Measurements from ENCODE around the gene ATG4D.

ATG4D gene
- total RNA-seq: 46.7 to 49.7 reads per million in 2 donors

GRCh38 chr19:10543420-10544241 lies at the start of gene ATG4D:
ATG4D (plus strand) TSS chr19:10543904; CDS start chr19:10544091, 187 bp downstream.
- peak; percentile 71 for DNase-seq

- DNase-seq: no peak
Observed at GRCh38 chr19:10497371-10497770, 46.3 kb upstream of the ATG4D start.

DNA sequence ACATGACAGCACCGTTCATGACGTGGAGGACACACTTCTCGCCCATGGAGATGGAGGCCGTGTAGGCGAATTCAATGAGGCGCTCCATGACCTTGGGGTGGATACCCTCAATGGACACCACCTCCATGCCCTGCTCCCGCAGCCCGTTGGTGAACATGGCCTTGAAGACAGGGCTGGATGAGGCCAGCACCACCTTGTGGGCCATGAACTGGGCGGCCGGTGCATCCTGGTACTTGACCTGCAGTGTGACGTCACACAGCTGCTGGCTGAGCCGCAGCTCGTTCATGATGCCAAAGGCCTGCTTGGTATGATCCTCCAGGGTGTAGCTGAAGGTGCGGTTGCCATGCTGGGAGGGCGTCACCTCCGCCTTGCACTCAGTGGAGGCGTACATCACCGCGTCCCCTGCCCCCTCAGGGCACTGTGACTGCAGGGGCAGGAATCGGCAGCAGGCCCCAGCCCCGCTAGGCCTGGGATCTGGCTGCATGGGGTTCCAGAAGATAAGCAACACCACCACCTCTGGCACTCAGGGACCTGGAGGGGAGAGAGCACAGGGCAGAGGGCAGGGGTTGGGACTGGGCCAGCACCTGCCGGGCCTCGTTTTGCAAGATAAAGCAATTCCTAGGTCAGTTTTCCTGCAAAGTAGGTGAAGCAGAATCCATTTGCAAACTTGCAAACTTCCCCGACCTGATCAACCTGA lies 44.0 kb upstream of the ATG4D start:
- DNase-seq: no peak

DNA sequence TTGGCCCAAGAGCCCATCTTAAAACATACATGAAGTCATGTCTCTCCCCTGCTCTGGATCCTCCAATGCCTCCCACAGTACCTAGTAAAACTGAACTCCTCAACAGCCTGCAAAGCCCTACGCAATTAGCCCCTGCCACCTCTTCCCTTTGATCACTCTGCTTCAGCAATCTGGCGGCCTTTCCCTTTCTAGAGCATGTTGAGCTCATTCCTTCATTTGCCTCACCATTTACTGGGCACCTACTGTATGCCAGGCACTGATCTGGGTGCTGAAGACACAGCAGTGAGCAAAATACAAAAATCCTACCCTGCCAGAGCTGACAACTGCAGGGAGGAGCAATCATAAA lies 43.5 kb upstream of the ATG4D start:
- no peak for DNase-seq

DNA sequence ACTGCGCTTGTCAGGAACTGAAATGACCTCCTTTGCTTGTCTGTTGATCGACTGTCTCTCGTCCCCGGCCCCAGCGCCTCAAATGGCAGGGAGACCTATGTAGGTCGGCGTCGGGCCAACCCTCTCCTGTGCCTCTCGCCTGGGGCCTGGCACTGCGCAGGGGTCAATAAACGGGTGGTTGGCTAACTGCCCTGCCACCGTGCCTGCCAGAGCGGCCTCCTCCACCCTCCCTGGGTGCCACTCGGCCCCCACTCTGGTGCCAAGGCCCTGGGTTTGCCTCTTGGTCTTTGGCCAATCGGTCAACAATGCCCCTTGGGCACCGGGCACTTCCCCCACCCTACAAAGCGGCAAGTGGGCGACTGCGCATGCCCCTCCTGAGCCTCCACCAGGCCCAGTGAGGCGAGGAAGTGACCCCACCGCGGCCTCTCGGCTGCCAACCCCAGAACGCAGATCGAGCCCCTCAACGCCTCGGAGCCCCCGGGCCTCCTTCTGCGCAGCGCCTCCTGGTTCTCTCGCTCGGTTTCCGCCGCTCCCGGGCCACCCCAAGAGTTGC lies 41.7 kb upstream of the ATG4D start:
- DNase-seq: no peak

- peak; percentile 82 for DNase-seq
Observed at GRCh38 chr19:10502524-10503001, 41.1 kb upstream of the ATG4D start.

DNA sequence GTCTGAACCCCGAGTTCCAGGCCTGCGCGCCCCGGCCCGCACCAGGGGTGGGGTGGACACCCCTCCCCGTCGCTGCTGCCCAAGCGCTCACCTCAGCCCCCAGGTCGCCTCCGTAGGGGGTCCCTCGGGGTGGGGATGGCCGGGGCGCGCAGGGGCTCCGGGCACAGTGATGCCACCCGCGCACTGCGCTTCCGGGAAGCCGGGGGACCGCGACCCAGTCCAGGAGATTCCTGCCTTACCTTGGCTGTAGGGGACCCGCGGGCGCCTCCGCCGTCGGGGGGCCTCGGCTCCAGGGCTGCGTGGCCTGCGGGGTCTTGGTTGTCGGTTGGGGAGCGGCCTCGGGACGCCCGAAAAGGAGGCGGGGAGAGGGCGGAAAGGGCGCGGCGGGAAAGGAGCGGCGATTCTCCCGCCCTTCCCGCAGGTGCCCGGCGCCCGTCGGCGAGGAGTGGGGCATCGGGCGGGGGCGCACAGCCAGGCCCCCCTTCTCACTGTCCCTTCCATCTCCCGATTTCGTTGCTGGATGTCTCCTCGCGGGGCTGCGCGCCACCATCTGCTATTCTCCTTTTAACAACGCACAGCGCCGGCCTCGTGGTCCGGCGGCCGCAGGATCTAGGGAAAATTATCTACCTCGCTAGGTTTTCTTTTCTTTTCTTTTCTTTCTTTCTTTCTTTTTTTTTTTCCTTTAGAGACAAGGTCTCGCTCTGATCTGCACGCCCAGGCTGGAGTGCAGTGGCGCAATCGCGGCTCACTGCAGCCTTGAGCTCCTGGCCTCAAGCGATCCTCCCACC lies 40.5 kb upstream of the ATG4D start, which contains the start of gene KEAP1:
Gene KEAP1, minus strand, starts transcription at position 355 of the 788 bp plus-strand sequence. CDS start 3,323 bp downstream, outside the sequence.
- DNase-seq: no peak

GRCh38 chr19:10505583-10506229 lies 38.0 kb upstream of the ATG4D start:
- no peak for DNase-seq

DNA sequence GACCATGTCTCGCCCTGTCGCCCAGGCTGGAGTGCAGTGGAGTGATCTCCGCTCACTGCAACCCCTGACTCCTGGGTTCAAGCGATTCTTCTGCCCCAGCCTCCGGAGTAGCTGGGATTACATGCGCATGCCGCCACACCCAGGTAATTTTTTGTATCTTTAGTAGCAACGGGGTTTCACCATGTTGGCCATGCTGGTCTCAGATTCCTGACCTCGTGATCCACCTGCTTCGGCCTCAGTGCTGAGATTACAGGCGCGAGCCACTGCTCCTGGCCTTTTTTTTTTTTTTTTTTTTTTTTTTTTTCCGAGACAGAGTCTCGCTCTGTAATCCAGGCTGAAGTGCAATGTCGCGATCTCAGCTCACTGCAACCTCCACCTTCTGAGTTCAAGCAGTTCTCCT lies 35.7 kb upstream of the ATG4D start:
- no peak for DNase-seq

- DNase-seq: no peak
Observed at GRCh38 chr19:10508707-10509106, 35.0 kb upstream of the ATG4D start.

DNA sequence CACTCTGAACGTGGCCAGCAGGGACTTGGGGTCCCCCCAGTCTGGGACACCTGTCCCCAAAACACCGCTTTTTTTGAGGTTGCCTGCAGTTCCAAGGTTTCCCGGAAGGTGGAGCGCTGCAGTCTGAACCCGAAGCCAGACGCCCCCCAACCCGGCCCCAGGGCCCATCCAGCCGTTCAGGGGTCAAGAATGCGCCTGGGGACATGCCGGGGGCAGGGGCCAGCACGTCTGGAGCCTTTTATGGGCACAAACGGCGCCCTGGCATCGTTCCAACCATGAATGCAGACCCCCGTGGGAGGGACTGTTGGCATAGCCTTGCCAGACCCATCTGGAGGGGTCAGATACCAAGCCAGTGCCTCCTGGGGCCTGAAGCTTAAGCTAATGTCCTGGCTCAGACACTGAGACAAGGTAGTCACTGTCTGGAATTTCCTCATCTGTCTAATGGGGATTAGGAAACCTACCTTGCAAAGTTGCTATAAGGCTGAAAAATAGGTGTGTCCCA lies 33.4 kb upstream of the ATG4D start:
- no peak for DNase-seq

GRCh38 chr19:10513223-10513622 lies 30.5 kb upstream of the ATG4D start:
- DNase-seq: no peak

GRCh38 chr19:10514211-10515145 lies 29.2 kb upstream of the ATG4D start:
- DNase-seq: peak; percentile 58

DNA sequence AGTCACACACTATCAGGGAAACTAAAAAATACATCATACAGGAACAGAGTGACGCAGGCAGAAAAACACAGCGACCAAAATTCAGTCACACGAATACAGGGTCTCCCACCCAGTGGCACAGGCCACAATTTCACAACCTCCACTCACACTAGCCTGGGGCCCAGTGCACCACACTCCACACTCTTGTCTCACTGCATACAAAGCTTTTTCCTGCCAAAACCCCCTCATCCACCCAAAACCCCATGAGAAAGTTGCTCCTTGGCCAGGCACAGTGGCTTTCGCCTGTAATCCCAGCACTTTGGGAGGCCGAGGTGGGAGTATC lies 27.7 kb upstream of the ATG4D start:
- DNase-seq: no peak

DNA sequence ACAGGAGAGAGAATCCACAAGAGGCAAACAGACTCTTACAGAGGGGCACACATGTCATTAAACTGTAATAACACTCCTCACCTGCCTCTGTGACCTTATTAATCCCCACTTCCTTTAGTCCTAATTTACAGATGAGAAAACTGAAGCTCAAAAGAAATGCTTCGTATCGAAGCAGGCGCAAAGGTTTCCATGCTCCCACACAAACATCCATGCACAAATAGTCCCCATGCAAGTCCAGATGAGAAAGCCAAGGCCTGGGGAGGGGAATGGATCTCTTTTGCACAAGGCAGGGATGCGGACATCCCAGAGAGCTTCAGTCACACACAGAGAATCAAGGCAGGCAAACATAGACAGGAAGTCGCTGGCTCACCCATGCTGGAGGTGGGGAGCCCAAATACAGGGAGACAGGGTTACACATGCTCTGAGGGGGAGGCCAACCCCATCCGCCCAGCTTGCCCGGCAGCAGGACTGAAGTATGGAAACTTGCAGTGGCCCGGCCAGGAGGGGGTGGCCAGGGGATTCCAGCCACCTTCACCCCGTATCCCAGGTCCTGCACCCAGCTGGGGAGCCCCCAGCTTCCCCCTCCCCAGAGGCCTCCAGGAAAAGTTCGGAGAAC lies 26.9 kb upstream of the ATG4D start:
- DNase-seq: no peak

DNA sequence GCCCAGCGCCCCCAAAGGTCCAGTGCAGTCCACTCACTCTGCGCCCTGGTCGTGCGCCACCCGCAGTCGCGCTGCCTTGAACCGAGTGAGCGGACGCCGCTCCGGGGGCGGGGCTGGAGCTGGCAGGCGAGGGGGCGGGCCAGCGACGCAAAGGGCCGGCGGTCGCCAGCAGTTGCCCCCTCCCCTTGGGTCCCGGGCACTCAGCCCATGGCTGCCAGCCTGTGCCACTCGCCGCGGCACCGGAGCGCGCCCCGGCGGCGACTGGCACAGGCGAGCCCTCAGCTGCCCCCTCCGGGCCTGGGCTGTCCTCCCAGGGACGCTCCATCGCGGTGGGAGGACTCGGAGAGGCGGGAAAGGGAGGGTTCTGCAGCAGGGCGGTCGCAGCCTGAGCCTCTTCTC lies 26.3 kb upstream of the ATG4D start, which contains the start of gene S1PR5:
Gene S1PR5, minus strand, starts transcription at position 87 of the 399 bp plus-strand sequence. CDS start 2,436 bp downstream, outside the sequence.
- DNase-seq: peak; percentile 51

GRCh38 chr19:10517760-10518443 lies 25.8 kb upstream of the ATG4D start:
- DNase-seq: peak; percentile 45

DNA sequence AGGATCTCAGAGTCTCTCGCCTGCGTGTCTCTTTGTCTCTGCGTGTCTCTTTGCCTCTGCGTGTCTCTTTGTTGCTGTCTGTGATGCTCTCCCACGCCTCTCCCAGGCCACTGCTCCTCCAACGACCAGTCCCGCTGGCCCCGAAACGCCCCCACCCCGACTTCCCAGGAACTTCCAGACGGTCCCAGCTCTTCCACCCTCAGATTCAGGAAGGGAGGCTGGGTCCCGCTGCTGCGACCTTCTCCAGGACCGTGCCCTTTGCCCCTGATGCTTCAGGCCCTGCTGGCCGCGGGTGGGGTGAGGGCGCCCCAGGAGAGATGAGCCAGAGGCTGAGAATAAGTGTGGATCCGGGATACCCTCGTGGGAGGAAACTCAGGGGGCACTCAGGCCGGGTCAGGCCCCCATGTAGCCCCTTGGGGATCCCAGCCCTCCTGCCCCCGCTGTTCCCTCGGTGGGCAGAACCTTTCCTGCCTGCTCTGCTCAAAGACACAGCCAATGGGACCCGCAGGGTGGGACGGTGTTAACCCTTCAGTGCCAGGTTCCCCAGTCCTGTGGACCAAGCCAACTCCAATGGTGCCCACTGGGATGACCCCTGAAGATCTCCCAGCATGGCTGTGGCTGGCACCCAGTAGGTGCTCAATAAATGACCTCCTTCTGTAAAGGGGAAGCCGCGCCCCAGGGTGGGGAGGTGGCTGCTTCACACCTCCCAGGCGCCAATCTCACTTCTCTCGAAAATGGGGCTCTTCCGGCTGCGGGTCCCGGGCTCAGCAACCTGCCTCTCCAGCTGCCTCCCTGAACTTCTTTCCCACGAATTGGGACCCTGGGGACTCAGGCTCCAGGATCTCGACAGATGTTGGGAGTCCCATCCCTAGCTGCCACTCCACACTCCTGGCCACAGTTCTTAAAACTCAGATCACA lies 25.0 kb upstream of the ATG4D start:
- DNase-seq: peak; percentile 45

DNA sequence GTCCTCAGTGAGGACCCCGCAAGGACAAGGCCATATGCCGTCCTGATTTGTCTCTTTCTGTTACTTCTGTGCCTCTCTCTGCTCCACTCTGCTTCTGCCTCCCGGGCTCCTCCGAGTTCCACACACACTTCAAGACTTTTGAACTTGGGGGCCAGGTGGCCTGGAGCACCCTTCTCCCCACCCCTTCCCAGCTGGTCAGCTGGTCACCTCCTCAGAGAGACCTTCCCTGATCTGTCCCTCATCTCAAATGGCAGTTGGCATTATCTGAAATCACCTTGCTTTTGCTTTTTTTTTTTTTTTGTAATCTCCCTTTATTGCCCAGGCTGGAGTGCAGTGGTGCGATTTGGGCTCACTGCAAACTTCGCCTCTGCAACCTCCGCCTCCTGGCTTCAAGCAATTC lies 24.3 kb upstream of the ATG4D start:
- DNase-seq: no peak
